Measurements from ENCODE around the gene SCN5A. TPM values are rescaled to one million over a fixed set of nuclear protein-coding genes. Genes with fewer than 3 reads are reported as not detected.

Gene SCN5A
- total RNA-seq, 1 experiment from 2014 or later, result 0.16 TPM

GRCh38 chr3:38640661-38641452, 8.6 kb downstream of the SCN5A start:
- peak in 1 of 2 experiments; percentile 10 for DNase-seq
- Histone ChIP-seq H3K4me3 (ENCODE audit: low read depth, low read length) (no peak overlapping the region), H3K36me3 (ENCODE audit: control insufficient read depth, insufficient read depth, low read length) (no peaks in the 10 kb centered on the region), H3K9me3 (no peaks in the 10 kb centered on the region), H3K4me1 (no peaks in the 10 kb centered on the region), H3K27me3 (replicated peaks; ENCODE audit: control insufficient read depth, insufficient read depth, low read length) (no peaks in the 10 kb centered on the region)
- intact Hi-C loops (cut with micrococcal nuclease; ENCODE audit: unreplicated experiment), result no loop called here
- ChIA-PET POLR2A (no interaction called here), CTCF (interaction anchor here (0.6 kb wide), 1 partner anchor 29 kb away, joined by 3 read pairs; no protein-coding TSS in a partner anchor)
- TF ChIP-seq CTCF (IDR thresholded peaks at IDR 0.05; ENCODE audit: insufficient read depth in 1 of 2, low read depth in 1 of 2, low read length in 1 of 2, severe bottlenecking in 1 of 2, unreplicated experiment in 1 of 2), result no peak
- Mint-ChIP-seq H3K4me3 (ENCODE audit: unreplicated experiment) (no peak overlapping the region), H3K27ac (ENCODE audit: unreplicated experiment) (no peak overlapping the region), H3K9me3 (ENCODE audit: unreplicated experiment) (no peaks in the 10 kb centered on the region), H3K27me3 (ENCODE audit: insufficient read depth, unreplicated experiment) (peaks cover 3% of the 10 kb centered on the region), H3K4me1 (ENCODE audit: low read depth, unreplicated experiment) (no peaks in the 10 kb centered on the region), H3K36me3 (ENCODE audit: insufficient read depth, unreplicated experiment) (no peaks in the 10 kb centered on the region)
- no TSS peak for BruUV-seq (replicated peaks)

GRCh38 chr3:38638354-38638753, 11.1 kb downstream of the SCN5A start:
- DNase-seq, result no peak
- POLR2A ChIA-PET, result no interaction called here
- Histone ChIP-seq H3K4me1 (no peaks in the 10 kb centered on the region), H3K9me3 (no peaks in the 10 kb centered on the region), H3K27me3 (replicated peaks; ENCODE audit: control insufficient read depth, insufficient read depth, low read length) (no peaks in the 10 kb centered on the region; the same call in 1 of the 2 replicates), H3K4me3 (ENCODE audit: low read depth, low read length) (no peak overlapping the region), H3K36me3 (ENCODE audit: control insufficient read depth, insufficient read depth, low read length) (no peaks in the 10 kb centered on the region)
- Mint-ChIP-seq H3K4me1 (ENCODE audit: low read depth, unreplicated experiment) (no peaks in the 10 kb centered on the region), H3K36me3 (ENCODE audit: insufficient read depth, unreplicated experiment) (no peaks in the 10 kb centered on the region), H3K4me3 (ENCODE audit: unreplicated experiment) (no peak overlapping the region), H3K27ac (ENCODE audit: unreplicated experiment) (no peak overlapping the region), H3K9me3 (ENCODE audit: unreplicated experiment) (no peaks in the 10 kb centered on the region), H3K27me3 (ENCODE audit: insufficient read depth, unreplicated experiment) (peaks cover 6% of the 10 kb centered on the region)
- CTCF ChIA-PET, result no interaction called here
- intact Hi-C loops (cut with micrococcal nuclease; ENCODE audit: unreplicated experiment), result no loop called here
- no peak for TF ChIP-seq CTCF (IDR thresholded peaks at IDR 0.05; ENCODE audit: insufficient read depth in 1 of 2, low read depth in 1 of 2, low read length in 1 of 2, severe bottlenecking in 1 of 2, unreplicated experiment in 1 of 2)
- BruUV-seq (replicated peaks), result no TSS peak

GRCh38 chr3:38637906-38638305, 11.6 kb downstream of the SCN5A start:
- BruUV-seq (replicated peaks), result no TSS peak
- no peaks in the 10 kb centered on the region for H3K9me3 ChIP-seq
- H3K27ac Mint-ChIP-seq (ENCODE audit: unreplicated experiment), result no peak overlapping the region
- H3K27me3 Mint-ChIP-seq (ENCODE audit: insufficient read depth, unreplicated experiment), result peaks cover 6% of the 10 kb centered on the region
- no peak for TF ChIP-seq CTCF (IDR thresholded peaks at IDR 0.05; ENCODE audit: insufficient read depth in 1 of 2, low read depth in 1 of 2, low read length in 1 of 2, severe bottlenecking in 1 of 2, unreplicated experiment in 1 of 2)
- H3K4me3 ChIP-seq (ENCODE audit: low read depth, low read length), result no peak overlapping the region
- H3K4me1 Mint-ChIP-seq (ENCODE audit: low read depth, unreplicated experiment), result no peaks in the 10 kb centered on the region
- ChIA-PET CTCF (no interaction called here), POLR2A (no interaction called here)
- H3K36me3 Mint-ChIP-seq (ENCODE audit: insufficient read depth, unreplicated experiment), result no peaks in the 10 kb centered on the region
- intact Hi-C loops (cut with micrococcal nuclease; ENCODE audit: unreplicated experiment), result no loop called here
- no peak for DNase-seq
- H3K36me3 ChIP-seq (ENCODE audit: control insufficient read depth, insufficient read depth, low read length), result no peaks in the 10 kb centered on the region
- no peaks in the 10 kb centered on the region; the same call in 1 of the 2 replicates for H3K27me3 ChIP-seq (replicated peaks; ENCODE audit: control insufficient read depth, insufficient read depth, low read length)
- H3K4me3 Mint-ChIP-seq (ENCODE audit: unreplicated experiment), result no peak overlapping the region
- no peaks in the 10 kb centered on the region for H3K4me1 ChIP-seq
- H3K9me3 Mint-ChIP-seq (ENCODE audit: unreplicated experiment), result no peaks in the 10 kb centered on the region
